GM23338 (cell line): ENCODE data around the gene KRT12.
"Not testable (repeated sequence)": the region's sequence is repeated elsewhere in the genome, so short reads cannot be mapped to it uniquely, and the experiment has no call there.

ENCODE experiments used
- CREB1 ChIP-seq: fragments of 250-450 bp; sonication (Bioruptor Pico); IDR thresholded peaks from 2 replicates; pipeline ENCODE4 v1.5.0; 2020; ENCODE audit warnings: low read depth, mild to moderate bottlenecking, moderate library complexity
- EZH2 ChIP-seq: fragments of 200-600 bp; sonication (generic); IDR thresholded peaks from one replicate; pipeline ENCODE4 v1.8.0; 2017; ENCODE audit warnings: antibody characterized with exemption, mild to moderate bottlenecking, low read depth; ENCODE audit not compliant: unreplicated experiment
- EZH2phosphoT487 ChIP-seq: fragments of 200-600 bp; sonication (generic); IDR thresholded peaks from one replicate; pipeline ENCODE4 v1.8.1; 2018; ENCODE audit warnings: antibody characterized with exemption; ENCODE audit not compliant: unreplicated experiment
- JUNB ChIP-seq: IDR thresholded peaks from one replicate; pipeline ENCODE4 v1.6.1; 2016; ENCODE audit warnings: antibody characterized with exemption; ENCODE audit not compliant: unreplicated experiment
- POLR2AphosphoS5 ChIP-seq: IDR thresholded peaks from 2 replicates; pipeline ENCODE4 v1.6.1; 2016; ENCODE audit warnings: antibody characterized with exemption, low read depth
- ZNF114 ChIP-seq: fragments of 250-450 bp; sonication (Bioruptor Pico); IDR thresholded peaks from 2 replicates; pipeline ENCODE4 v1.5.0; 2020; ENCODE audit warnings: mild to moderate bottlenecking, moderate library complexity
- ZNF331 ChIP-seq: fragments of 250-450 bp; sonication (Bioruptor Pico); IDR thresholded peaks from 2 replicates; pipeline ENCODE4 v1.5.0; 2020; ENCODE audit warnings: low read depth, mild to moderate bottlenecking, moderate library complexity
- TF ChIP-seq, protein P1 (sequence below), 2 experiments: fragments of 200-600 bp in 1 of 2; sonication (generic) in 1 of 2; conservative IDR thresholded peaks; 2 replicates each; pipeline versions ENCODE4 v1.5.1 to v1.6.1; 2016 to 2017; ENCODE audit warnings: antibody characterized with exemption in 2 of 2, low read depth in 2 of 2, mild to moderate bottlenecking in 2 of 2, moderate library complexity in 1 of 2
- TF ChIP-seq, protein P2 (sequence below): IDR thresholded peaks from one replicate; pipeline ENCODE4 v1.6.1; 2018; ENCODE audit warnings: antibody characterized with exemption; ENCODE audit not compliant: unreplicated experiment

DNA sequence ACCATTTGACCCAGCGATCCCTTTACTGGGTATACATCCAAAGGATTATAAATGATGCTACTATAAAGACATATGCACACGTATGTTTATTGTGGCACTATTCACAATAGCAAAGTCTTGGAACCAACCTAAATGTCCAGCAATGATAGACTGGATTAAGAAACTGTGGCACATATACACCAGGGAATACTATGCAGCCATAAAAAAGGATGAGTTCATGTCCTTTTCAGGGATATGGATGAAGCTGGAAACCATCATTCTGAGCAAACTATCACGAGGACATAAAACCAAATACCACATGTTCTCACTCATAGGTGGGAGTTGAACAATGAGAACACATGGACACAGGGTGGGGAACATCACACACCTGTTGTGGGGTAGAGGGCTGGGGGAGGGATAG lies 52.4 kb downstream of the KRT12 start:
- TF ChIP-seq EZH2phosphoT487; EZH2; CREB1 (CRISPR knock-in tag); POLR2AphosphoS5; ZNF114 (CRISPR knock-in tag); ZNF331; JUNB: not testable (repeated sequence)
- TF ChIP-seq, protein P1, sequence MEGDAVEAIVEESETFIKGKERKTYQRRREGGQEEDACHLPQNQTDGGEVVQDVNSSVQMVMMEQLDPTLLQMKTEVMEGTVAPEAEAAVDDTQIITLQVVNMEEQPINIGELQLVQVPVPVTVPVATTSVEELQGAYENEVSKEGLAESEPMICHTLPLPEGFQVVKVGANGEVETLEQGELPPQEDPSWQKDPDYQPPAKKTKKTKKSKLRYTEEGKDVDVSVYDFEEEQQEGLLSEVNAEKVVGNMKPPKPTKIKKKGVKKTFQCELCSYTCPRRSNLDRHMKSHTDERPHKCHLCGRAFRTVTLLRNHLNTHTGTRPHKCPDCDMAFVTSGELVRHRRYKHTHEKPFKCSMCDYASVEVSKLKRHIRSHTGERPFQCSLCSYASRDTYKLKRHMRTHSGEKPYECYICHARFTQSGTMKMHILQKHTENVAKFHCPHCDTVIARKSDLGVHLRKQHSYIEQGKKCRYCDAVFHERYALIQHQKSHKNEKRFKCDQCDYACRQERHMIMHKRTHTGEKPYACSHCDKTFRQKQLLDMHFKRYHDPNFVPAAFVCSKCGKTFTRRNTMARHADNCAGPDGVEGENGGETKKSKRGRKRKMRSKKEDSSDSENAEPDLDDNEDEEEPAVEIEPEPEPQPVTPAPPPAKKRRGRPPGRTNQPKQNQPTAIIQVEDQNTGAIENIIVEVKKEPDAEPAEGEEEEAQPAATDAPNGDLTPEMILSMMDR (conservative IDR thresholded peaks at IDR 0.05; ENCODE audit: low read depth in 2 of 2), result not testable (repeated sequence)
- TF ChIP-seq, protein P2, sequence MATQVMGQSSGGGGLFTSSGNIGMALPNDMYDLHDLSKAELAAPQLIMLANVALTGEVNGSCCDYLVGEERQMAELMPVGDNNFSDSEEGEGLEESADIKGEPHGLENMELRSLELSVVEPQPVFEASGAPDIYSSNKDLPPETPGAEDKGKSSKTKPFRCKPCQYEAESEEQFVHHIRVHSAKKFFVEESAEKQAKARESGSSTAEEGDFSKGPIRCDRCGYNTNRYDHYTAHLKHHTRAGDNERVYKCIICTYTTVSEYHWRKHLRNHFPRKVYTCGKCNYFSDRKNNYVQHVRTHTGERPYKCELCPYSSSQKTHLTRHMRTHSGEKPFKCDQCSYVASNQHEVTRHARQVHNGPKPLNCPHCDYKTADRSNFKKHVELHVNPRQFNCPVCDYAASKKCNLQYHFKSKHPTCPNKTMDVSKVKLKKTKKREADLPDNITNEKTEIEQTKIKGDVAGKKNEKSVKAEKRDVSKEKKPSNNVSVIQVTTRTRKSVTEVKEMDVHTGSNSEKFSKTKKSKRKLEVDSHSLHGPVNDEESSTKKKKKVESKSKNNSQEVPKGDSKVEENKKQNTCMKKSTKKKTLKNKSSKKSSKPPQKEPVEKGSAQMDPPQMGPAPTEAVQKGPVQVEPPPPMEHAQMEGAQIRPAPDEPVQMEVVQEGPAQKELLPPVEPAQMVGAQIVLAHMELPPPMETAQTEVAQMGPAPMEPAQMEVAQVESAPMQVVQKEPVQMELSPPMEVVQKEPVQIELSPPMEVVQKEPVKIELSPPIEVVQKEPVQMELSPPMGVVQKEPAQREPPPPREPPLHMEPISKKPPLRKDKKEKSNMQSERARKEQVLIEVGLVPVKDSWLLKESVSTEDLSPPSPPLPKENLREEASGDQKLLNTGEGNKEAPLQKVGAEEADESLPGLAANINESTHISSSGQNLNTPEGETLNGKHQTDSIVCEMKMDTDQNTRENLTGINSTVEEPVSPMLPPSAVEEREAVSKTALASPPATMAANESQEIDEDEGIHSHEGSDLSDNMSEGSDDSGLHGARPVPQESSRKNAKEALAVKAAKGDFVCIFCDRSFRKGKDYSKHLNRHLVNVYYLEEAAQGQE, result not testable (repeated sequence)
